HG02938 (cell line): ENCODE measurements around the gene COX8C.
A peak's percentile ranks its signal among the peaks of the same experiment; 100 is the strongest.
"Not testable (repeated sequence)": the region's sequence is repeated elsewhere in the genome, so short reads cannot be mapped to it uniquely, and the experiment has no call there.

Experiments
- ATAC-seq: cut with Tn5 transposase; IDR thresholded peaks from one replicate; pipeline ENCODE4 v1.9.1; 2021; ENCODE audit warnings: mild to moderate bottlenecking, moderate library complexity; ENCODE audit not compliant: unreplicated experiment

The COX8C gene

DNA sequence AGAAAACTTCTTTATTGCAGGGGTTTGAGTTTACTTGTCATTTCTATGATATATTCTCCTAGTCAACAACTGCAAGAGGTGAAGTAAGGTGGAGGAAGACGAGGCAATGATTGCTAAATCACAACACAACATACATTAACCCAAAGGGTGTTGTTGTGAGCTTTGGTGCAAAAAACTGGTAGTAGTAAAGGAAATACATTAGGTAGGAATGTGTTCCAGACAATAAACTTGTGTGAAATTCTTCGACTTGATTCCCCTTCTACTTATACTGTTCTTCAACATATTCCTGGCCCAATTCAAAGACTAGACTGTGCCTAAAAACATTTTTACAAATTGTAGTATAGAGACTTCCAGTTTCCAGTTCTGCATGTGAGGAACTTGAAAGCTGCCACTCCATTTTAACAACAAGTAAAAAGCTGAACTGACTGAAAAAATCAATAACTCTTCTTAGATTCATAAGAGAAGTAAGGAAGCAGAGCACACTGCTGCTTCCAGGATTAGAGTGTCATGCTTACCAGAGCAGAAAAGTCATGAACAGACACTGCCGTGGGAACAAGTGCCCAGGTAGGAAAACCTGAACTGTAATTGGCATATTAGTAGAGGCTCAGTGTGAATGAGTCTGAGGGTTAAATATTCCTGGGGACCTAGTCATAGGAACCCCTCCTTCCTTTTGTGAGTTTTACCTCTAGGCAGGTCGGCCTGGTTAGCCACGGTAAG, 22.2 kb downstream of the COX8C start:
- no peak for ATAC-seq

DNA sequence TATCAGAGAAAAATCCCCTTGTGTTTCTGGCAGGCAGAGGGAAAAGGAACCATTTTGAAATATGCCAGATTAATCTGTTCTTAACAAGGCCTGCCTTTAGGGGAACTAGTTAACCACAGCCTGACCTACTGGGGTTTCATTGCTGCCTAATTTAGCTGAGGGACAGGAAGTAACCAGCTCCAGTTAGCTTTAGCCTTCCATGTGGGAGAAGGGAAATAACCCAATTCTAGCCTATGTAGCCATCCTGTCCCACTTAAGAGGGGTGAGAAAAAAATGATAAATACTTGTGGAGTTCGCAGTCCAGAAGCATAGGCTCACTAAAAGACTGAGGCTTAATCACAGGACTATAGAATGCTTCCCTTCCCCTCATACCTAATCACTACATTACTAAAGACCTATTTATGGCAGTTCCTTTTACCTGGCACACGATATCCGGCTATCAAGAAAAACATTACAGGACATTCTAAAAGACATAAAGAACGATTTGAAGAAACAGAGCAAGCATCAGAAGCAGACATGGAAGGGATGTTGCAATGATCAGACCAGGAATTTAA, 22.8 kb downstream of the COX8C start:
- peak; percentile 90 for ATAC-seq

DNA sequence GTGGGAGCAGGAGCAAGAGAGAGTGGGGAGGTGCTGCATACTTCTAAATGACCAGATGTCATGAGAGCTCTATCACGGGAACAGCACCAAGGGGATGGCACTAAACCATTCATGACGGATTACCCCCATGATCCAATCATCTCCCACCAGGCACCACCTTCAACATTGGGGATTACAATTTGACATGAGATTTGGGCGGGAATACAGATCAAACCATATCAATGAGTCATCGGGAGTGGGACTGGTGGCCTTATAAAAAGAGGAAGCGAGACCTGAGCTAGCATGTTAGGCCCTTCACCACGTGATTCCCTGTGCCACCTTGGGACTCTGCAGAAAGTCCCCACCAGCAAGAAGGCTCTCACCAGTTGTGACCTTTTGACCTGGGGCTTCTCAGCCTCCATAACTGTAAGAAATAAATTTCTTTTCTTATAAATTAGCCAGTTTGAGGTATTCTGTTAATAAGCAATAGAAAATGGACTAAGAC, 28.7 kb downstream of the COX8C start:
- ATAC-seq = peak; percentile 95

DNA sequence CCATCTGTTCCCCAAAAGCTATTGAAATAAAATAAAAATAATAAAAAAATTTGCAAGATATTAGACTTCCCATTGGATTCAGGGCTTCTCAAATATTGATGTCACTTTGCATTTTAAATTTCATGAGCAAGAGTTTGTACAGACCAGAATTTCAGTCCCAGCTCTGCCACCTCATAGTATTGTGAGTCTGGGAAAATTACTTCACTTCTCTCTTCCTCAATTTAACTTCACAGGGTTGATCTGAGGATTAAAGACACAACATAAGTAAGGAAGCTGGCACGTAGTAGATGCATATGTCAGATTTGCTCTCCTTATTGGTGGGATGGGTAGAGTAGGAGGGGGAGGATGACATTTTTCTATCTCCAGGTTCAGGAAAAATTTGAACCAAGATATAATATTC, 32.8 kb downstream of the COX8C start:
- ATAC-seq = no peak

DNA sequence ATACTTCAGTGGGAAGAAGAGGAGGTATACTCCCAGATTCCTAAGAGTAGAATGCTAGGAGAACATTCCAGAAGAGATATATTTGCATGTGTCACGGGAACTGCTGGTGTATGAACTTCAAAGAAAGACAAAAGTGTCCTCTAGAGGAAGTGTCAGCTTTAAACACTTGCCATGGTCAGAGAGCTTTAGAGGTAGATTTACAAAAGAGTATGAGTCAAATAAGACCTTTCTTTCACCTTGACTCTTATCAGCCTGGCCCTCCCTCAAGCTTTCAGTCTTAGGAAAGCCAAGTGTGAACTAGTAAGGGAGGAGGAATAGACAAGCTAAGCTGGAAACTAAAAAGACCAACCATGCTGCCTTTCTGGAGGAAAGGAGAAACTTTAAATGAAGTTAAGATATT, 34.7 kb downstream of the COX8C start:
- ATAC-seq = no peak

DNA sequence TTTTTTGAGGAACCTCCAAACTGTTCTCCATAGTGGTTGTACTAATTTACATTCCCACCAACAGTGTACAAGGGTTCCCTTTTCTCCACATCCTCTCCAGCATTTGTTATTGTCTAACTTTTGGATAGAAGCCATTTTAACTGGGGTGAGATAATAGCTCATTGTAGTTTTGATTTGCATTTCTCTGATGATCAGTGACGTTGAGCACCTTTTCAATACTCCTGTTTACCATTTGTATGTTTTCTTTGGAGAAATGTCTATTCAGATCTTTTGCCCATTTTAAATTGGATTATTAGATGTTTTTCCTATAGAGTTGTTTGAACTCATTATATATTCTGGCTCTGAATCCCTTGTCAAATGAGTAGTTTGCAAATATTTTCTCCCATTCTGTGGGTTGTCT, 37.3 kb downstream of the COX8C start:
- ATAC-seq = not testable (repeated sequence)

DNA sequence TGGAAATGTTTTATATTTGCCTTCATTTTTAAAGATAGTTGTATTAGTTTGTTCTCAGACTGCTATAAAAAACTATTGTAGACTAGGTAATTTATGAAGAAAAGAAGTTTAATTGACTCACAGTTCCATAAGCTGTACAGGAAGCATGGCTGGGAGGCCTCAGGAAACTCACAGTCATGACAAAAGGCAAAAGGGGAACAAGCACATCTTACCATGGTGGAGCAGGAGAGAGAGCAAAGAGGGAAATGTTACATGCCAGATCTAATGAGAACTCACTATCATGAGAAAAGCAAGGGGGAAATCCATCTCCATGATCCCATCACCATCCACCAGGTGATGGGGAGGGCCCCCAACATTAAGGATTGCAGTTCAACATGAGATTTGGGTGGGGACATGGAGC, 48.2 kb downstream of the COX8C start:
- ATAC-seq = no peak

DNA sequence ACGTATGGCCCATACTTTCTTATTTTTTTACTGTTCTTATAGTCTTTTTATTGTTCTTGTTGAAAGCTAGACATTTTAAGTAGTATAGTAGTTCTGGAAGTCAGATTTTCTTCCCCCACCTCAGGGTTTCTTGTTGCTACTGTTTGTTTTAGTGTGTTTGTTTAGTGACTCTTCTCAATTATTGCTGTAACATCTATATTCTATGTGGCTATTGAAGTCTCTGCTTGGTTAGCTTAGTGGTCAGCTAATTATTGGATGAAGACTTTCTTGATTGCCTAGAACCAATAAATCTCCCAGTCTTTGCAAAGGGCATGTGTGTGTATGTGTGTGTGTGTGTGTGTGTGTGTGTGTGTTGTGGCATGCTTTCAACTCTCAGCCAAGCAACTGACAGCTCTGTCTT, 49.5 kb downstream of the COX8C start:
- ATAC-seq = no peak
